ENCODE data around the gene C1D.

Gene C1D

DNA sequence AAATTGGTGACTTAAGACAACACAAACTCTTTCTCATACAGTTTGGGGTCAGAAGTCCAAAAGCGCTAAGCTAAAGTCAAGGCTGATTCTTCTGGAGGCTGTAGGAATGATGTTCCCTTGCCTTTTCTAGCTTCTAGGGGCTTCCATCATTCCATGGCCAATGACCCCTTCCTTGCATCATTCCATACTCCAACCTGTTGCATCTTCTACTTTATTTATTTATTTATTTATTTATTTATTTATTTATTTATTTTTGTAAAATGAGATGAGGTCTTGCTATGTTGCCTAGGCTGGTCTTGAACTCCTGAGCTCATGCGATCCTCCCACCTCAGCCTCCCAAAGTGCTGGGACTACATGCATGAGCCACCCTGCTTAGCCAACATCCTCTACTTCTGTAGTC is 44.7 kb upstream of the C1D start:
- Histone ChIP-seq H3K27ac (ENCODE audit: low read depth, low read length, poor library complexity, severe bottlenecking) (no peak overlapping the region), H3K27me3 (ENCODE audit: insufficient read depth, low read length) (no peaks in the 10 kb centered on the region; the same call in 1 of the 2 replicates), H3F3A (ENCODE audit: insufficient read depth, low read length) (no peaks in the 10 kb centered on the region), H3K4me1 (ENCODE audit: insufficient read depth, low read length, severe bottlenecking) (no peaks in the 10 kb centered on the region), H3K9me3 (ENCODE audit: low read length) (no peaks in the 10 kb centered on the region), H4K20me1 (ENCODE audit: insufficient read depth, low read length) (no peaks in the 10 kb centered on the region), H3K79me2 (ENCODE audit: insufficient read depth, low read length) (no peaks in the 10 kb centered on the region), H3K9me2 (ENCODE audit: low read depth, low read length) (no peaks in the 10 kb centered on the region), H3K4me2 (ENCODE audit: low read length) (no peak overlapping the region), H3K4me3 (ENCODE audit: low read depth, low read length, poor library complexity, severe bottlenecking) (no peak overlapping the region), H2AFZ (ENCODE audit: low read length) (no peak overlapping the region), H3K9ac (ENCODE audit: low read length) (no peak overlapping the region), H3K36me3 (ENCODE audit: insufficient read depth, low read length) (no peaks in the 10 kb centered on the region)
- no peak for TF ChIP-seq EZH2 (IDR thresholded peaks at IDR 0.05; ENCODE audit: borderline replicate concordance, low read length)
- TF ChIP-seq, protein P1, sequence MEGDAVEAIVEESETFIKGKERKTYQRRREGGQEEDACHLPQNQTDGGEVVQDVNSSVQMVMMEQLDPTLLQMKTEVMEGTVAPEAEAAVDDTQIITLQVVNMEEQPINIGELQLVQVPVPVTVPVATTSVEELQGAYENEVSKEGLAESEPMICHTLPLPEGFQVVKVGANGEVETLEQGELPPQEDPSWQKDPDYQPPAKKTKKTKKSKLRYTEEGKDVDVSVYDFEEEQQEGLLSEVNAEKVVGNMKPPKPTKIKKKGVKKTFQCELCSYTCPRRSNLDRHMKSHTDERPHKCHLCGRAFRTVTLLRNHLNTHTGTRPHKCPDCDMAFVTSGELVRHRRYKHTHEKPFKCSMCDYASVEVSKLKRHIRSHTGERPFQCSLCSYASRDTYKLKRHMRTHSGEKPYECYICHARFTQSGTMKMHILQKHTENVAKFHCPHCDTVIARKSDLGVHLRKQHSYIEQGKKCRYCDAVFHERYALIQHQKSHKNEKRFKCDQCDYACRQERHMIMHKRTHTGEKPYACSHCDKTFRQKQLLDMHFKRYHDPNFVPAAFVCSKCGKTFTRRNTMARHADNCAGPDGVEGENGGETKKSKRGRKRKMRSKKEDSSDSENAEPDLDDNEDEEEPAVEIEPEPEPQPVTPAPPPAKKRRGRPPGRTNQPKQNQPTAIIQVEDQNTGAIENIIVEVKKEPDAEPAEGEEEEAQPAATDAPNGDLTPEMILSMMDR (IDR thresholded peaks at IDR 0.05; ENCODE audit: low read length) = no peak

DNA sequence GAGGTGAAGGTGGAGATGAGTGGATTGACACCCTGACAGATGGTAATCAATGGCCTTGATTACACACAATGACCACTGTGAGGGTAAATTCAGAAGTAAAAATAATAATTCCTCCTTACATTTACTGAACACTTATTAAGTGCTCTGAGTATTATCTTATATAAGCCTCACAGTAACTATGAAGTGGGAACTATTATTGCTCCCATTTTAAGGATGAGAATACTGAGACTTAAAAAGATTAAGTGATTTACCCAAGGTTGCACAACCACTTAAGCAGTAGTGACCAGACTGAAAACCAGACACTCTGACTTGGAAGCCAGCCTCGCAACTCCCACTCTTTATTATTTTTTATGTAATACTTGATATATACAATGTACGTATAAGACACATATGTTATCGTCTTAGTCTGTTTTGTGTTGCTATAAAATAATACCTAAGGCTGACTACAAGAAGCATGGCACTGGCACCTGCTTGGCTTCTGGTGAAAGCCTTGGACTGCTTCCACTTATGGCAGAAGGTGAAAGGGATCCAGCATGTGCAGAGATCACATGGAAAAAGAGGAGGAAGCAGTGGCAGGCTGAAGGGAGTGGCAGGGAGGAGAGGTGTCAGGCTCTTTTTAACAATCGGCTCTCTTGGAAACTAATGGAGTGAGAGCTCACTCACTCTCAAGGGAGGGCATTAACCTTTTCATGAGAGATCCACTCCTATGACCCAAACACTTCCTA is 41.5 kb upstream of the C1D start:
- Histone ChIP-seq H3K4me3 (ENCODE audit: low read depth, low read length, poor library complexity, severe bottlenecking) (no peak overlapping the region), H3K4me2 (ENCODE audit: low read length) (no peak overlapping the region)

DNA sequence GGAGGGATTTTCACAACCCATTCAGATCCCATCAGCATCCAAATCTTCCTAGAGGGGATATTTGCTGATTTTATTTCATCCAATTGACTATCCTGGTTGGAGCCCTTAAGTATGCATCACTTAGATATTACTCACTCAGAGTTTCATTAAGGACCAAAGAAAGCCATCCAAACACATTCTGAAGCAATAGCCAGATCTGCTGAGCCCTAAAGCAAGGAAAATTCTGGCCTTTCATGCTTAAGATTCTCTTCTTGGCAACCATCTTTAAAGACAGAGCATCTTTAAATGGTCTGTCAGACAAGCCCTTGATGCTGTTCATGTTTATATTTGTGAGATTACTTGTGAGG is 40.9 kb upstream of the C1D start:
- H2AFZ ChIP-seq (ENCODE audit: low read length) = no peak overlapping the region
- H4K20me1 ChIP-seq (ENCODE audit: insufficient read depth, low read length) = no peaks in the 10 kb centered on the region
- no peak overlapping the region for H3K4me2 ChIP-seq (ENCODE audit: low read length)
- H3K4me1 ChIP-seq (ENCODE audit: insufficient read depth, low read length, severe bottlenecking) = no peaks in the 10 kb centered on the region
- H3K9me2 ChIP-seq (ENCODE audit: low read depth, low read length) = no peaks in the 10 kb centered on the region
- no peaks in the 10 kb centered on the region for H3K36me3 ChIP-seq (ENCODE audit: insufficient read depth, low read length)
- H3K9ac ChIP-seq (ENCODE audit: low read length) = no peak overlapping the region
- no peak overlapping the region for H3K4me3 ChIP-seq (ENCODE audit: low read depth, low read length, poor library complexity, severe bottlenecking)
- H3F3A ChIP-seq (ENCODE audit: insufficient read depth, low read length) = no peaks in the 10 kb centered on the region
- TF ChIP-seq EZH2 (IDR thresholded peaks at IDR 0.05; ENCODE audit: borderline replicate concordance, low read length) = no peak
- TF ChIP-seq, protein P1 (IDR thresholded peaks at IDR 0.05; ENCODE audit: low read length) = no peak
- H3K27me3 ChIP-seq (ENCODE audit: insufficient read depth, low read length) = no peaks in the 10 kb centered on the region; the same call in 1 of the 2 replicates
- peaks cover 2% of the 10 kb centered on the region; the same call in 1 of the 2 replicates for H3K9me3 ChIP-seq (ENCODE audit: low read length)
- no peak overlapping the region for H3K27ac ChIP-seq (ENCODE audit: low read depth, low read length, poor library complexity, severe bottlenecking)
- no peaks in the 10 kb centered on the region for H3K79me2 ChIP-seq (ENCODE audit: insufficient read depth, low read length)

More for the DNA sequence above, 41.5 kb upstream of the C1D start:
- H3K36me3 ChIP-seq (ENCODE audit: insufficient read depth, low read length) = no peaks in the 10 kb centered on the region
- no peak overlapping the region for H2AFZ ChIP-seq (ENCODE audit: low read length)
- no peak overlapping the region for H3K27ac ChIP-seq (ENCODE audit: low read depth, low read length, poor library complexity, severe bottlenecking)
- H3K4me1 ChIP-seq (ENCODE audit: insufficient read depth, low read length, severe bottlenecking) = no peaks in the 10 kb centered on the region
- no peaks in the 10 kb centered on the region; the same call in 1 of the 2 replicates for H3K27me3 ChIP-seq (ENCODE audit: insufficient read depth, low read length)
- H3K79me2 ChIP-seq (ENCODE audit: insufficient read depth, low read length) = no peaks in the 10 kb centered on the region
- no peak overlapping the region for H3K9ac ChIP-seq (ENCODE audit: low read length)
- H3F3A ChIP-seq (ENCODE audit: insufficient read depth, low read length) = no peaks in the 10 kb centered on the region
- H4K20me1 ChIP-seq (ENCODE audit: insufficient read depth, low read length) = no peaks in the 10 kb centered on the region
- H3K9me2 ChIP-seq (ENCODE audit: low read depth, low read length) = no peaks in the 10 kb centered on the region
- H3K9me3 ChIP-seq (ENCODE audit: low read length) = no peaks in the 10 kb centered on the region; the same call in 1 of the 2 replicates
- TF ChIP-seq, protein P1 (IDR thresholded peaks at IDR 0.05; ENCODE audit: low read length) = no peak
- TF ChIP-seq EZH2 (IDR thresholded peaks at IDR 0.05; ENCODE audit: borderline replicate concordance, low read length) = no peak
